ENCODE results near the gene TECPR2.
"Not testable (repeated sequence)": the region's sequence is repeated elsewhere in the genome, so short reads cannot be mapped to it uniquely, and the experiment has no call there.

TECPR2 gene

DNA sequence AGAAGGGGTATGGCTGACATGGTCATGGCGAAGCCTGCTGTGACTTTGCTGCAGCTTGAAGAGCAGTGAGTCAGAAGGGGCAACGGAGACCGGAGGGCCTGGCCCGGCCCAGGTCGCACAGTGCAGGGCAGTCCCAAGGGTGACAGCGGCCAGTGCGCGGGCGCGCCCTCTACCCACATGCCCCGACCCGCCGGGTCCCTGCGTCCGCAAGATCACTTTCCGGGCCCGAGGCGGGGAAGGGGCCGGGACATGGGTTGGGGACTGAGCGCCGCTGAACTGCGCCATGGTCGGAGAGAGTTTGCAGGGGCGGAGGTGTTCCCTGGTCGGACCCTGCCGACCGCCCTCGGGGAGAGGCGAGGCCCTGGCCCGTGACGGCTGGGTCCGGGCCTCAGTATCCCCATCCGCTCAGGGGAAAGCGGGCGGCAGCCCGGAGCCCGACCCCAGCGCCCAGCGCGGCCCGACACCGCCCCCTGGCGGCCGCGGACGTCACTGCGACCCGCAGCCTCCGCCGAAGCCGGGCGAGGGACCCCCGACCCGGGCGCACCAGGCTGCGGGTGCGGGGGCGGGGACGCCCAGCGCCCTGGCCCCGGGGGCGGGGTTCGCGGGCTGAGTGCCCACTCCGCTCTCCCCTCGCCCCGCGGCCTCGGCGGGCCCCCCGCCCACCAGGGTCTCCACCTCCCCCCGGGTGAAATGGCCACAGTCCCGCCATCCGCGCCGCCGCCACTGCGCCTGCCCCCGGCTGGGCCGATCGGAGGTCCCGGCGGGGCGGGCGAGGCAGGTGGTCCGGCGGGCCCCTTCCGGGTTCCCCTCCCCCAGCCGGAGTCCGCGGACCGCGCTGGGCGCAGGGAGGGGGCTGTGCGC, 154.0 kb downstream of the TECPR2 start:
- peak overlapping the region; percentile 71 for H3K4me3 ChIP-seq (ENCODE audit: low read depth, low read length)
- DNase-seq (ENCODE audit: low read depth) = no peak
- TF ChIP-seq, protein P1, sequence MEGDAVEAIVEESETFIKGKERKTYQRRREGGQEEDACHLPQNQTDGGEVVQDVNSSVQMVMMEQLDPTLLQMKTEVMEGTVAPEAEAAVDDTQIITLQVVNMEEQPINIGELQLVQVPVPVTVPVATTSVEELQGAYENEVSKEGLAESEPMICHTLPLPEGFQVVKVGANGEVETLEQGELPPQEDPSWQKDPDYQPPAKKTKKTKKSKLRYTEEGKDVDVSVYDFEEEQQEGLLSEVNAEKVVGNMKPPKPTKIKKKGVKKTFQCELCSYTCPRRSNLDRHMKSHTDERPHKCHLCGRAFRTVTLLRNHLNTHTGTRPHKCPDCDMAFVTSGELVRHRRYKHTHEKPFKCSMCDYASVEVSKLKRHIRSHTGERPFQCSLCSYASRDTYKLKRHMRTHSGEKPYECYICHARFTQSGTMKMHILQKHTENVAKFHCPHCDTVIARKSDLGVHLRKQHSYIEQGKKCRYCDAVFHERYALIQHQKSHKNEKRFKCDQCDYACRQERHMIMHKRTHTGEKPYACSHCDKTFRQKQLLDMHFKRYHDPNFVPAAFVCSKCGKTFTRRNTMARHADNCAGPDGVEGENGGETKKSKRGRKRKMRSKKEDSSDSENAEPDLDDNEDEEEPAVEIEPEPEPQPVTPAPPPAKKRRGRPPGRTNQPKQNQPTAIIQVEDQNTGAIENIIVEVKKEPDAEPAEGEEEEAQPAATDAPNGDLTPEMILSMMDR (IDR thresholded peaks at IDR 0.05; ENCODE audit: low read depth, low read length, missing control alignments) = peak; percentile 82

DNA sequence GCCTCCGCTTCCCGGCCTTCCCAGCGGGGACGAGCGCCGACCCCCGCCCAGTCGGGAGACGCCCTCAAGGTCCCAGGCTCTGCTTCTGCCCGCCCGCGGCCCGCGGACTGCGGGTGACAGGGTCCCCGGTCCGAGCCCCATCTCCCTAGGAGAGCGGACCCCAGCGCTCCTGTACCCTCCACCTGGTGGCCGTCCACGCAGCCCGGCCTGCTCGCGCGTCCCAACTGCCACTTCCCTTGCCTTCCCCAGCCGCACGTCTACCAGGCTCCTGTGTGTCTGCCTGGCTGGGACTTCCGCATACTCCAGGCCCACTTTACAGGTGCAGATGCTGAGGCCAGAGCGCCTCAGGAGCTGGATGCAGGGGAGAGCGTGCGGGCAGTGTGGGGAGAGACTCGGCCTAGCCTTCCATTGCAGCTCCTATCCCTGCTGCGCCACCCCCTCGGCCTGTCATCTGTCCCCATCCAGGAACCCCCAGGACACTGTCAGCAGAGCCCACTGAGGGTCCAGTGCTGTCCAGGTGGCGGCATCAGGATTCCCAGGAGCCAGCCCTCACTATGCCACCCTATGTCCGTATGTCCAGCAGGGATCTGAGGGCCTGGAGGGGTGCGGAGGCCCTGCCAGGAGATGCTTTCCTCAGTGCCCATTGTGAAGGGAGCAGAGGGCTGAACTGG, 154.8 kb downstream of the TECPR2 start:
- peak overlapping the region; percentile 71 for H3K4me3 ChIP-seq (ENCODE audit: low read depth, low read length)
- DNase-seq (ENCODE audit: low read depth) = no peak
- TF ChIP-seq, protein P1 (IDR thresholded peaks at IDR 0.05; ENCODE audit: low read depth, low read length, missing control alignments) = no peak

DNA sequence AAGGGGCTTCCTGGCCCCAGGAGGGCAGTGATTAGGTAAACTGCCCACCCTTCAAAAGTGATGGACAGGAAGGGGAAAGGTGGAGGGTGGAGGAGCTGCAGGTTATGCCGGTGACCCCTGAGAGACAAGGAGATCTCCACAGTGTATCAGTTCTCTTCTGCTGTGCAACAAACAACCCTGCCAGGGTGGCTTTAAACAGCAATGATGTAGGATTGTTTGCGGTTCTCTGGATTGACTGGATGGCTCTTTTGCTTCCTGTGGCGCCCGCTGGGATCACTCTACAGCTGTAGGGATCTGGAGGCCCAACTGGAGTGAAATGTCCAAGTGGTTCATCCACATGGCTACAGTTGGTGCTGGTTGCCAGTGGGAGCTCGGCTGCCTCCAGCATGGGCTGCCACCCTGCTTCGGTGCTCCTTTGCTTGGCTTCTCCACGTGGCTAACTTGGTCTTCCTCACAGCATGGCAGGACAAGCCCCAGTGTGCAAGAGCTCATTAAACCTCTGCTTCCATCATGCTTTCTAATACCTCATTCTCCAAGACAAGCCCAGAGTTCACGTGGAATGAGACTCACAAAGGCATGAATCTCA, 155.4 kb downstream of the TECPR2 start:
- TF ChIP-seq, protein P1 (IDR thresholded peaks at IDR 0.05; ENCODE audit: low read depth, low read length, missing control alignments) = no peak
- H3K4me3 ChIP-seq (ENCODE audit: low read depth, low read length) = no peak overlapping the region

DNA sequence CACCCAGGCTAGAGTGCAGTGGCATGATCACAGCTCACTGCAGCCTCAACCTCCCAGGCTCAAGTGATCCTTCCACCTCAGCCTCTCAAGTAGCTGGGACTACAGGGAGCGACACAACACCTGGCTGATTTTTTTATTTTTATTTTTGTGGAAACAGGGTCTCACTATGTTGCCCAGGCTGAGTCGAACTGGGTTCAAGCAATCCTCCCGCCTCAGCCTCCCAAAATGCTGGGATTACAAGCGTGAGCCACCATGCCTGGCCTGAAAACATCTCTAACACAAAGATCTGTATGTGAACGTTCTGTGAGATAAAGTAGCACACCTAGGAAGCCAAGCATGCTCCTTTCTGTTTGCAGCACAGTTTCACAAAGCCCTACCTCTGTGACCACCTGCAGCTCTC, 157.0 kb downstream of the TECPR2 start:
- not testable (repeated sequence) for DNase-seq (ENCODE audit: low read depth); H3K4me3 ChIP-seq (ENCODE audit: low read depth, low read length)

More for the DNA sequence above, 155.4 kb downstream of the TECPR2 start:
- DNase-seq (ENCODE audit: low read depth) = no peak

DNA sequence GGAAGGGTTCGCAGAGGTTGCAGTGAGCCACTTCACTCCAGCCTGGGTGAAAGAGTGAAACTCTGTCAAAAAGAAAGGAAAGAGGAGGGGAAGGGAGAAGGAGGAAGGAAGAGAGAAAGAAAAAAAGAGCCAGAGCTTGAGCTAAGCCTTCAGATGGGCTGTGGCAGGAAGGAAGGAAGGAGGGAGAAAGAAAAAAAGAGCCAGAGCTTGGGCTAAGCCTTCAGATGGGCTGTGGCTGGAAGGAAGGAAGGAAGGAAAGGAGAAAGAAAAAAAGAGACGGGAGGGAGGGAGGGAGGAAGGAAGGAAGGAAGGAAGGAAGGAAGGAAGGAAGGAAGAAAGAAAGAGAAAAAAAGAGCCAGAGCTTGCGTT, 160.4 kb downstream of the TECPR2 start:
- TF ChIP-seq, protein P1 (IDR thresholded peaks at IDR 0.05; ENCODE audit: low read depth, low read length, missing control alignments) = no peak
- no peak overlapping the region for H3K4me3 ChIP-seq (ENCODE audit: low read depth, low read length)
- DNase-seq (ENCODE audit: low read depth) = no peak

DNA sequence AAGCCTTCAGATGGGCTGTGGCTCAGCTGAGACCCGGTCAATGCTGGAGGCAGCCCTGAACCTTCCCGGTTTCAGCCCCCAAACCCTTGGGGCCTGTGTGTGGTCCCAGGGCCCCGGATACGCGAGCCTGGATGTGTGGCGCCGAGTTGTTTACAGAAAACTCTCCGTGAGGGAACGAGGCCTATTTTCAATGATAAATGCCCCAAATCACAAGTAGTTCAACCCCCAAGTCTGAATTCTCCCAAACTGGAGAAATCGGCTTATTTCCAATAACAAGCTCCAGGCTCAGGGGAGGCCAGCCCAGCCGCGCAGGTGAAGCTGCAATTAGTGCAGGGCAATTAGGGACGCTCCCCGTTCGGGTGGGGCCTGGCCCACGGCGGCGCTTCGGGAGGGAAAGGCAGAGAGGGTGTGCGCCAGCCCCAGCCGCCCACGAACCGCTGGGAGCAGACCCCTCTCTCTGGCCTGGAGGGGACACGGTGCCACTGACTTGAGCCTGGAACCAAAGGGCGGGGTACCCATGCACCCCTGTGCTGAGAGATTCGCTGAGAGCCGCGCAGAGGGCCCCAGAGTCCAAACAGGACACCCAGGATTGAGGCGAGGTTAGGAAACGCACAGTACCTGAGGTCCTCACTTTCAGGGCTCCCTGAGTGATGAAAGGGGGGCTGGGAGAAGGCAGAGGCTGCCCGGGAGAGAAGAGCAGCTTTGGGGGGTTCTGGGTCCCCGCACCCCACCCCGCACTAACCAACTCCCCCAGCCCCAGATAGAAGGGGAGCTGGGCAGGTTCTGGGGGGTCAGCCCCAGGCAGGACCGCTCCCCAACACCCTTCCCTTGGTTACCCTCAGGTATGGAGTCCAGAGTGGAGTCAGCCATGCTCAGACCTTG, 161.1 kb downstream of the TECPR2 start:
- DNase-seq (ENCODE audit: low read depth) = no peak
- TF ChIP-seq, protein P1 (IDR thresholded peaks at IDR 0.05; ENCODE audit: low read depth, low read length, missing control alignments) = no peak
- H3K4me3 ChIP-seq (ENCODE audit: low read depth, low read length) = peak overlapping the region; percentile 70

All from GM12864 (cell line).